Central memory CD4-positive, alpha-beta T cell (primary cell): ENCODE measurements around the gene ZDHHC12.
"Not testable (repeated sequence)": the region's sequence is repeated elsewhere in the genome, so short reads cannot be mapped to it uniquely, and the experiment has no call there.

ENCODE experiments used
- DNase-seq: peaks from one replicate; pipeline ENCODE4 v3.0.0; 2022

The ZDHHC12 gene

GRCh38 chr9:128706671-128707381 is 17.1 kb downstream of the ZDHHC12 start:
- no peak for DNase-seq

- DNase-seq = no peak
Observed at GRCh38 chr9:128706045-128706444, 17.9 kb downstream of the ZDHHC12 start.

GRCh38 chr9:128705051-128705965 is 18.6 kb downstream of the ZDHHC12 start:
- no peak for DNase-seq

GRCh38 chr9:128704356-128704670 is 19.6 kb downstream of the ZDHHC12 start:
- no peak for DNase-seq

- no peak for DNase-seq
Observed at GRCh38 chr9:128703616-128704355, 20.1 kb downstream of the ZDHHC12 start.

- DNase-seq = no peak
Observed at GRCh38 chr9:128702949-128703615, 20.8 kb downstream of the ZDHHC12 start.

- DNase-seq = peak; percentile 77
Observed at GRCh38 chr9:128702445-128702948, 21.4 kb downstream of the ZDHHC12 start, which contains the start of gene PKN3. Gene PKN3, plus strand, starts transcription at chr9:128702503. Its CDS starts 413 bp downstream, at chr9:128702916.

GRCh38 chr9:128701227-128701854 is 22.6 kb downstream of the ZDHHC12 start:
- no peak for DNase-seq

GRCh38 chr9:128699096-128699795 is 24.7 kb downstream of the ZDHHC12 start:
- DNase-seq = not testable (repeated sequence)

- DNase-seq = no peak
Observed at GRCh38 chr9:128696923-128697707, 26.8 kb downstream of the ZDHHC12 start.

GRCh38 chr9:128694344-128694743 is 29.6 kb downstream of the ZDHHC12 start:
- no peak for DNase-seq

GRCh38 chr9:128693738-128694137 is 30.2 kb downstream of the ZDHHC12 start:
- DNase-seq = not testable (repeated sequence)

- DNase-seq = peak; percentile 38
Observed at GRCh38 chr9:128690684-128691034, 33.3 kb downstream of the ZDHHC12 start.

- peak; percentile 49 for DNase-seq
Observed at GRCh38 chr9:128689820-128690683, 33.9 kb downstream of the ZDHHC12 start.

- no peak for DNase-seq
Observed at GRCh38 chr9:128689293-128689774, 34.6 kb downstream of the ZDHHC12 start.

GRCh38 chr9:128688501-128689292 is 35.2 kb downstream of the ZDHHC12 start, which contains the start of gene SET:
Gene SET, plus strand, starts transcription at chr9:128689222. Its CDS starts 361 bp downstream, at chr9:128689583.
- DNase-seq = peak; percentile 93

- DNase-seq = no peak
Observed at GRCh38 chr9:128687453-128687852, 36.5 kb downstream of the ZDHHC12 start.
